Ureter (tissue), 1 donor: ENCODE results near the gene NDUFS3. TPM values are rescaled to one million over a fixed set of nuclear protein-coding genes. Genes with fewer than 3 reads are reported as not detected.
"Not testable (repeated sequence)": the region's sequence is repeated elsewhere in the genome, so short reads cannot be mapped to it uniquely, and the experiment has no call there.

Experiments used
- DNase-seq: peaks from one replicate; pipeline ENCODE4 v3.0.0-alpha.2; 2020; ENCODE audit warnings: low spot score
- total RNA-seq: library from RNA; stranded (reverse); gene quantifications from one replicate; pipeline ENCODE4 v1.2.4, GENCODE V29; 2023
- donor health status: DM: yes; HTN: yes; CAD: no.

The NDUFS3 gene
- total RNA-seq = 95.5 TPM

- DNase-seq = peak; percentile 92
These were observed at the start of gene NDUFS3, which contains the start of gene KBTBD4 for GRCh38 chr11:47578524-47579494. NDUFS3 (plus strand) TSS chr11:47579074; CDS start chr11:47579092, 18 bp downstream. KBTBD4 (minus strand) TSS chr11:47578970; CDS start chr11:47578951, 19 bp downstream.

DNA sequence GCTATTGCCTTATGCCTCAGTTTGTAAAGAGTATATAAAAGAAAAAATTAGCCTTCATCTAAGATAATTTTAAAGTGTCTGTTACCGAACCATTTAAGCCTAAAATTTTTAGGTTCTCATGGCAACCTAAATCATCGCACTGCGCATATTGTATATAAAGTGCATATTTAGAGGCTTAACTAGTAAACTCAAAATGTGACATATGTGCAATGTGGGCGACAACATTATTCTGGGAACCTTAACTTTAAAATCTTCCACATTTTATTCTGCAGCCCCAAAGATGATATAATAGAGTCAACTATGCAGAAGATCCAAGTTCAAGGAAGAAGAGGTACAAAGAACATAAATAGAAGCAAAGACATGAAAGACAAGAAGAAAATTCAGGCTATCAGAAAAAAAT lies 48.9 kb upstream of the NDUFS3 start:
- DNase-seq = no peak

DNA sequence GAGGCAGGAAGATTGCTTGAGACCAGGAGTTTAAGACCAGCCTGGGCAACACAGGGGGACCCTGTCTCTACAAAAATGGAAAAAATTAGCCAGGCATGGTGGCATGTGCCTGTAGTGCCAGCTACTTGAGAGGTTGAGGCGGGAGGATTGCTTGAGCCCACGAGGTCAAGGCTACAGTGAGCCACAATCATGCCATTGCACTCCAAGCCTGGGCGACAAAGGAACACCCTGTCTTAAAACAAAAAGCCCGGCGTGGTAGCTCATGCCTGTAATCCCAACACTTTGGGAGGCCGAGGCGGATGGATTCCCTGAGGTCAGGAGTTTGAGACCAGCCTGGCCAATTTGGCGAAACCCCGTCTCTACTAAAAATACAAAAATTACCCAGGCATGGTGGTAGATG lies 48.2 kb upstream of the NDUFS3 start:
- not testable (repeated sequence) for DNase-seq

GRCh38 chr11:47531666-47532065 lies 47.2 kb upstream of the NDUFS3 start:
- no peak for DNase-seq

GRCh38 chr11:47532597-47533213 lies 46.2 kb upstream of the NDUFS3 start:
- no peak for DNase-seq

GRCh38 chr11:47533690-47534151 lies 45.2 kb upstream of the NDUFS3 start:
- no peak for DNase-seq

- no peak for DNase-seq
These were observed 44.1 kb upstream of the NDUFS3 start for GRCh38 chr11:47534704-47535251.

- DNase-seq = no peak
These were observed 42.0 kb upstream of the NDUFS3 start for GRCh38 chr11:47536915-47537314.

GRCh38 chr11:47538741-47539565 lies 39.9 kb upstream of the NDUFS3 start:
- no peak for DNase-seq

- DNase-seq = no peak
These were observed 39.2 kb upstream of the NDUFS3 start for GRCh38 chr11:47539681-47540039.

DNA sequence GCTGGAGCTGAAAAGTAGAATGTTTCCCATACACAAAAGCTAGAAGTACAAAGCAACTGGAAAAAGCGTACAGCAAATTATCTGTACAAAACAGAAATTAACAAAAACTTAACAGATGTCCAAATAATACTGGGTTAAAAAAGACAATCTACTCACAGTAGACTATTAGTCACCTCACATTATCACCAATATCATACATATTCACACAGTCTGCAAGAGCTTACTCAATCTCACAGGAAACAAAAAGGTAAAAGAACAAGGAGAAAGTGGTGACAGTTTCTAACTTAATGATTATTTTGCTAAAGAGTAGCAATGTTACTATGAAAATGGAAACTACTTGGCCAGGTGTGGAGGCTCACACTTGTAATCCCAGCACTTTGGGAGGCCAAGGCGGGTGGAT lies 37.8 kb upstream of the NDUFS3 start:
- no peak for DNase-seq

- DNase-seq = no peak
These were observed 33.6 kb upstream of the NDUFS3 start for GRCh38 chr11:47545298-47545697.

- DNase-seq = not testable (repeated sequence)
These were observed 32.6 kb upstream of the NDUFS3 start for GRCh38 chr11:47546274-47546673.

- no peak for DNase-seq
These were observed 28.4 kb upstream of the NDUFS3 start for GRCh38 chr11:47550288-47551047.

DNA sequence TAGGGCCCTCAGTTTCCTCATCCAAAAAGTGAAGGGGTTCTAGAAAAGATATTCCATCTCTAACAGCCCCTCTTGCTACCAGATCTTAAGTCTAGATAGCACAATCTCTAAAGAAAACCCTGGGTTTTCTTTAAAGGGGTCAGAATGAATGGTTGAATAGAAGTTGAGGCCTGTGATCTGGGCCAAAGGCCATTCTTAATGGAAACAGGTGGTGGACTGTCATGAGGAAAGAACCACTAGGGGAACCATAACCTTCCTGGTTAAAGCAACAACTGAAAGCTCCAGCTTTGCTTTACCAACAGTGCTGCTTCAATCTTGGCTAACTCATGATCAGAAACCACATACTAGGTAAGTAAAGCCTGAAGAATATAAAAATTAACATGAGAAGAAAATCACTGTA lies 27.8 kb upstream of the NDUFS3 start:
- DNase-seq = no peak

DNA sequence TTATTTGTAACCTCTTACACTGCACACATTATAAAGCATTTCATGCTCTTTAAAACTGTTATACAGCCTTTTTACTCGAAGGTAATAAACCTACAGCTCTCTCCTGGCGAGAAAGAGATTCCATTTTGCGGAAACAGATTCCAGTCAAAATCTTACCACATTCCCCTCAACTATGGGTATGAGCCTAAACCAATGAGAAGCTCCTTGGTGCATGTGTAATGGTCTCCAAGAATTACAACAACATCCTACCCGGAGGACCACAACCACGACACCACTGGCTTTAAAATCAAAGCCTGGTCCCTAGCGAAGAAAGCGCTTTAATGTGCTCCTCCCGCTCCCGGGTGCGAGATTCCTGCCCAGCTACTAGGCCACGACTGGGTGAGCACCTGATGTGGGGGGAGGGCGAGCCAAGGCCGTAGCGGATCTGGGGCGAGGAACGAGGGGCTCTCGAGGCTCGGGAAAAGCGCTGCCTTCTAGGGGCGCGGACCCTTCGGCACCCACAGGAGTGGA lies 26.8 kb upstream of the NDUFS3 start:
- no peak for DNase-seq

GRCh38 chr11:47552566-47553405 lies 26.1 kb upstream of the NDUFS3 start, which contains the start of gene CELF1:
CELF1 (minus strand) TSS chr11:47553132; CDS start chr11:47499523, 53,609 bp downstream.
- peak; percentile 92 for DNase-seq

DNA sequence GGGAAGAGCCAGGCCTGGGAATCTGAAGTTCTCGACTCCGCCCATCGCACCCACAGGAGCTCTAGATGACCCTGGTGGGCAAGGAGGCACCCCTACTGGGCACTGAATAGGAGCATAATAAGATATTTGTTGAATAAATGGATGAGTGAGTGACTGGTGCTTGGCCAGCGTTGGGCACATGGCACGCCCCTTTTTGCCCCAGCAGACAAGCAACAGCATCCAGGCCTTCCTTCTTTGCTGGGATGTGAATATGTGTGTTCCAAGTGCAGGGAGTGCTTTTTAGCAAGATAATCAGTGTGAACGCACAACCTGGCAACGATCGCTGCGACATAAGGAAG lies 25.5 kb upstream of the NDUFS3 start:
- no peak for DNase-seq

DNA sequence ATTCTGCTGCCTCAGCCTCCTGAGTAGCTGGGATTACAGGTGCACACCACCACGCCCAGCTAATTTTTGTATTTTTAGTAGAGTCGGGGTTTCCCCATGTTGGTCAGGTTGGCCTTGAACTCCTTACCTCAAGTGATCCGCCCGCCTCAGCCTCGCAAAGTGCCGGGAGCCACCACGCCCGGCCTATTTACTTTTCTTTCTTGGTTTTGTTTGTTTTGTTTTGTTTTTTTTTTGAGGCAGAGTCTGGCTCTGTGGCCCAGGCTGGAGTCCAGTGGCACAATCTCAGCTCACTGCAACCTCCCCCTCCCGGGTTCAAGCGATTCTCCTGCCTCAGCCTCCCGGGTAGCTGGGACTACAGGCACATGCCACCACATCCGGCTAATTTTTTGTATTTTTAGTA lies 21.9 kb upstream of the NDUFS3 start:
- DNase-seq = not testable (repeated sequence)

GRCh38 chr11:47558695-47559094 lies 20.2 kb upstream of the NDUFS3 start:
- no peak for DNase-seq
